ENCODE measurements around the gene TPSB2.

TPSB2 gene

DNA sequence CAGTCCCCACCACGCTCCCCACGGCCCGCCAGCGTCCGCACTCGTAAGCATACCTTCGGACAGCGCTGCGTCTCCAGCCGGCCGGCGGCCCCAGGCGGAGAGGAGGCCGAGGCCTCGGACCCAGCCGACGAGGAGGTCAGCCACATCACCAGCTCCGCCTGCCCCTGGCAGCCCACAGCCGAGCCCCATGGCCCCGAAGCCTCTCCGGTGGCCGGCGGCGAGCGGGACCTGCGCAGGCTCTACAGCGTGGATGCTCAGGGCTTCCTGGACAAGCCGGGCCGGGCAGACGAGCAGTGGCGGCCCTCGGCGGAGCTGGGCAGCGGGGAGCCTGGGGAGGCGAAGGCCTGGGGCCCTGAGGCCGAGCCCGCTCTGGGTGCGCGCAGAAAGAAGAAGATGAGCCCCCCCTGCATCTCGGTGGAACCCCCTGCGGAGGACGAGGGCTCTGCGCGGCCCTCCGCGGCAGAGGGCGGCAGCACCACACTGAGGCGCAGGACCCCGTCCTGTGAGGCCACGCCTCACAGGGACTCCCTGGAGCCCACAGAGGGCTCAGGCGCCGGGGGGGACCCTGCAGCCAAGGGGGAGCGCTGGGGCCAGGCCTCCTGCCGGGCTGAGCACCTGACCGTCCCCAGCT lies 9.8 kb downstream of the TPSB2 start:
- no peak for DNase-seq (ENCODE audit: low read depth in 2 of 2)

GRCh38 chr16:1218930-1219611 lies 10.9 kb downstream of the TPSB2 start:
- no peak for DNase-seq (ENCODE audit: low read depth in 2 of 2)

- DNase-seq (ENCODE audit: low read depth in 2 of 2) = no peak
Observed at GRCh38 chr16:1218061-1218929, 11.7 kb downstream of the TPSB2 start.

- no peak for DNase-seq (ENCODE audit: low read depth in 2 of 2)
Observed at GRCh38 chr16:1217526-1217925, 12.5 kb downstream of the TPSB2 start.

- no peak for DNase-seq (ENCODE audit: low read depth in 2 of 2)
Observed at GRCh38 chr16:1216681-1217400, 13.1 kb downstream of the TPSB2 start.

DNA sequence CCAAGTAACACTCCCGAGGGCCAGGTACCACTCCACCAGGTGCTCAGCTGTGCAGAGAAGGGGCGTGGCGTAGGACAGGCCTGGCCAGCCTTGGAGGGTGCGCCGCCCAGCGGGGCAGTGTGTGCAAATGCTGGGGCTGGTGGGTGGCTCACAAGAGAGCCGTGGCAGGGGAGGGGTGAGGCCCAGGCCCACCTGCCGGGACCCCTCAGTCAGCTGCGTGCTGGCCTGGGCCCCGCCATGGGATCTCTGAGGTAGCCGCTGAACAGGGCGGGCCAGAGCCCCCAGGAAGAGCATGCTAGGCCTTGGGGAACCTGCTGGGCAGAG lies 13.7 kb downstream of the TPSB2 start:
- no peak for DNase-seq (ENCODE audit: low read depth in 2 of 2)

DNA sequence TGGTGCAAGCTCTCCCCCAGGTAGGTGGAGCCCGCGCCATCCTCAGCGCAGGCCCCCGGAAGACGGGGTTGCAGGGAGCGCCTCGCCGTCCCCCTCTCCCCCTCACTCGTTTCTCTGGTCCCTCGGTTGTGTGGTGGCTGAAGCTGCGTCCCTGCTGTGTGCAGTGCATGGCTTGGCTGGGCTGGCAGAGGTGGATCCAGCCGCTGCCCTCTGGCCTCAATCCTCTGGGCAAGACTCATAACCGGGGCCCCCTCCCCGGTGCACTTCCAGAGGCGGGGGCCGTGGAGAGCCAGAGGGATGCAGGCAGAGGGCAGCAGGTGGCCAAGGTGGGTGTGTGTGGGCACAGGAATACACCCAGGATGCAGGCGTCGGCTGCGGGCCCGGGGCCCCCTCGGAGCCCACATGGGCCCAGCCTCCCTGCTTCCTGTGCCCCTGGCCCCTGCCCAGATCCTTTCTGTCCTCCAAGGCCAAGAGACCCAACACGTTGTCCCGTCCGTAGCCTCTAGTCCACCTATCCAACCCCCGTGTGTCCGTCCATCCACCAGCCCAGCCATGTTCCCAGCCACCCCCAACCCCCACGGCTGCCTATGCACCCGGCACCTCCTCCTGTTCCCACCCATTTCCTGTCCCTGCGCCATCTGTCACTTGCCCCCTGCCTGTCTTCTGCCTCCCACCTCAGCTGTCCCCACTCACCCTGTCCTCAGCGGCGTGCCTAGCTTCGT lies 14.2 kb downstream of the TPSB2 start:
- DNase-seq (ENCODE audit: low read depth in 2 of 2) = no peak

DNA sequence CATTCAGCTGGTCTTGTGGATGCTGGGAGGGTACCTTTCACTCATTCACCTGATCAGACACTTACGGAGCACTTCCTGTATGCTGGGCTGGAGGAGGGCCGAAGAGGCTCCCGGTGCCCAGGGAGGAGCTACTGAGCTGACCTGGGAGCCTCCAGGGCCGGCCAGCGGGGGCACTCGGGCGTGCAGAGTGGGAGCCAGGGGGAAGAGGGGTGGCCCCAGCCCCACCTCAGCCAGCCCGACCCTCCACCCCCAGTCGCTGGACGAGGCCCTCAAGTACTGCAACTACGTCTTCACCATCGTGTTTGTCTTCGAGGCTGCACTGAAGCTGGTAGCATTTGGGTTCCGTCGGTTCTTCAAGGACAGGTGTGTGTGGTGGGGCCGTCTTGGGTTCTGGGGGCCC lies 15.3 kb downstream of the TPSB2 start:
- no peak for DNase-seq (ENCODE audit: low read depth in 2 of 2)

- no peak for DNase-seq (ENCODE audit: low read depth in 2 of 2)
Observed at GRCh38 chr16:1213796-1214372, 16.1 kb downstream of the TPSB2 start.

DNA sequence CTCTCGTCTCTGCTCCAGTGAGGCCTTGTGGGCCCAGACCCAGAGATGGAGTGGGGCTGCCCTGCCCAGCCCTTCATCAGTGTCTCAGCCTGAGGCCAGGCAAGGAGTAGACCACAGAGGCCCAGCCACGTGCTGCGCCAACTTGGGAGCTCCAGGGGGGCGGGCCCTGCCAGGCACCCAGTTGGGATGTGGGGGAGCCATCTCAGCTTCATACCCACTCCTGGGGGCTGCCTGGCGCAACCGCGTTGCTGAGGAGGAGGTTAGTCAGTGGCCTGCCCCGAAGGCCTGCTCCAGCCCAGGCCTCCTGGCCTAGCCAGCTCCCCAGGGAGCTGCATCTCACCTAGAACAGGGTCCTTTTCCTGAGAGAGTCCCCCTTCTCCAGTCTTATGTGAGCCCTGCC lies 16.8 kb downstream of the TPSB2 start:
- DNase-seq (ENCODE audit: low read depth in 2 of 2) = no peak

GRCh38 chr16:1212616-1213194 lies 17.3 kb downstream of the TPSB2 start:
- DNase-seq (ENCODE audit: low read depth in 2 of 2) = no peak

- no peak for DNase-seq (ENCODE audit: low read depth in 2 of 2)
Observed at GRCh38 chr16:1211451-1212268, 18.3 kb downstream of the TPSB2 start.

GRCh38 chr16:1210461-1210860 lies 19.5 kb downstream of the TPSB2 start:
- DNase-seq (ENCODE audit: low read depth in 2 of 2) = no peak

DNA sequence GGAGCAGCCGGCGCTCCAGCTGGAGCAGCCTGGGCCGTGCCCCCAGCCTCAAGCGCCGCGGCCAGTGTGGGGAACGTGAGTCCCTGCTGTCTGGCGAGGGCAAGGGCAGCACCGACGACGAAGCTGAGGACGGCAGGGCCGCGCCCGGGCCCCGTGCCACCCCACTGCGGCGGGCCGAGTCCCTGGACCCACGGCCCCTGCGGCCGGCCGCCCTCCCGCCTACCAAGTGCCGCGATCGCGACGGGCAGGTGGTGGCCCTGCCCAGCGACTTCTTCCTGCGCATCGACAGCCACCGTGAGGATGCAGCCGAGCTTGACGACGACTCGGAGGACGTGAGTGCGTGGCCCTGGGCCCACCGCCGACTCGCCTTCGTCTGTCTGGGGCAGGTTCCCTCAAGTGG lies 20.9 kb downstream of the TPSB2 start:
- no peak for DNase-seq (ENCODE audit: low read depth in 2 of 2)

DNA sequence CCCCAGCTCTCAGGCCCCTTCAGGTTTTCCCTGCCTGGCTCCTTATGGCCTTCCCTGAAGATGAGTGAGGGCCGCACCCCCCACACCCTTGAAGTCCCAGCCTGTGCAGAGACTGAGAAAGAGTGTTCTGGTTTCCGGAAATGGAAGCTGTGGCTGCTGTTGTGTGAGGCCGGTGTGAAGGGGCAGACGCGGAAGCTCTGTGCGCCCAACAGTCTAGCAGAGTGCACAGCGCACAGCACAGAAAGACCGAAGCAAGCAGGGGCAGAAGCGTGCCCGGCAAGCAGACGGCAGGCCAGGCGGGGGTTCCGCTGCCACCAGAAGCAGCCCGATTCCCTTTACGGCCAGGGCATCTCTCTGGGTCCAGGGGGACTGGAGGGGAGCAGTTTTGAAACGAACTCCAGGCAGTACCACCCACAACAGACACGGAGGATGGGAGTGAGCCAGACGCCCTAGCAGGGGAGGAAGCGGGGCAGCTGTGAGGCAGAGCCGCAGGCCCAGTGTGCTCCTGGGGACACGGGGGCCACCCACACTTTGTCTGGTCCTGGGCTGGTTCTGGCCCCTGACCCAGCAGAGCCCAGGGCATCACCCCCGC lies 21.6 kb downstream of the TPSB2 start:
- no peak for DNase-seq (ENCODE audit: low read depth in 2 of 2)

DNA sequence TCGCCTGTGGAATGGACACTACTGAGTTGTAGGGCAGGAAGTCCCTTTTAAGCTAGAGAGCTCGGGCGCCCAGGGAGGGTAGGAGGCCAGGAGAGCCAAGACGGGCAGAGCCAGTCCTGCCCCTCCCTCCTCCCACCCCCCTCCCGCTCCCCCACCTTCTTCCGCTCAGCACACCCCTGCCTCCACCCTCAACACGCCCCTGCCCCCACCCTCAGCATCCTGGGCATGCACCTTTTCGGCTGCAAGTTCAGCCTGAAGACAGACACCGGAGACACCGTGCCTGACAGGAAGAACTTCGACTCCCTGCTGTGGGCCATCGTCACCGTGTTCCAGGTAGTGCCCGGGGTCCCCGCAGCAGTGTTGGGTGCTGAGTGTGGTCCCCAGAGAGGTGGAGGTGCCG lies 23.2 kb downstream of the TPSB2 start:
- DNase-seq (ENCODE audit: low read depth in 2 of 2) = no peak

- DNase-seq (ENCODE audit: low read depth in 2 of 2) = no peak
Observed at GRCh38 chr16:1206326-1206725, 23.7 kb downstream of the TPSB2 start.

- DNase-seq (ENCODE audit: low read depth in 2 of 2) = no peak
Observed at GRCh38 chr16:1204933-1205332, 25.1 kb downstream of the TPSB2 start.

DNA sequence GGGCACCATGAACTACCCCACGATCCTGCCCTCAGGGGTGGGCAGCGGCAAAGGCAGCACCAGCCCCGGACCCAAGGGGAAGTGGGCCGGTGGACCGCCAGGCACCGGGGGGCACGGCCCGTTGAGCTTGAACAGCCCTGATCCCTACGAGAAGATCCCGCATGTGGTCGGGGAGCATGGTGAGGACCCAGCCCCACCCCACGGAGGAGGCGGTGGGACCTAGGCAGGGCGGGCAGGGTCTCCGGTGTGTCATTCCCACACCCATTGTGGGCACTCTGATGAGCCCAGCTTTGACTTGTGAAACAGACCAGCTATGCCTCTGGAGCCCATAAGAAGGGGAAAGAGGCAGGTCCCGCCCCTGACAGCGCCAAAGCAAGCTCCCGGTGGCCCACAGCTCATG lies 27.7 kb downstream of the TPSB2 start:
- no peak for DNase-seq (ENCODE audit: low read depth in 2 of 2)

- no peak for DNase-seq (ENCODE audit: low read depth in 2 of 2)
Observed at GRCh38 chr16:1201444-1201843, 28.5 kb downstream of the TPSB2 start.
